ENCODE measurements around the gene LYRM1.

LYRM1 gene

GRCh38 chr16:20883554-20884239 lies 16.9 kb upstream of the LYRM1 start:
- H3K4me1 ChIP-seq (ENCODE audit: control insufficient read depth in 1 of 2, insufficient read depth in 2 of 2, low read length in 2 of 2), result peaks cover 2 to 3% of the 10 kb centered on the region in 2 experiments
- H3K23ac ChIP-seq (ENCODE audit: low read length), result no peak overlapping the region
- H2BK5ac ChIP-seq (ENCODE audit: low read depth, low read length, poor library complexity), result no peak overlapping the region
- no peak overlapping the region for H4K8ac ChIP-seq (ENCODE audit: low read depth, low read length)
- H3K9ac ChIP-seq (ENCODE audit: low read length), result no peak overlapping the region
- no peaks in the 10 kb centered on the region for H3K9me3 ChIP-seq (ENCODE audit: insufficient read depth, low read depth, low read length)
- no peak overlapping the region for H3K27ac ChIP-seq (ENCODE audit: low read depth, low read length)
- no peak overlapping the region for H3K4me3 ChIP-seq (ENCODE audit: low read depth, low read length)
- no peak overlapping the region for H2AK5ac ChIP-seq (ENCODE audit: low read length)
- H4K91ac ChIP-seq (ENCODE audit: low read depth, low read length), result no peak overlapping the region
- no peak overlapping the region for H2AFZ ChIP-seq (ENCODE audit: insufficient read depth, low read length, poor library complexity)
- H2BK120ac ChIP-seq (ENCODE audit: insufficient read depth, low read length, poor library complexity), result no peak overlapping the region
- H3K36me3 ChIP-seq (ENCODE audit: control insufficient read depth in 1 of 2, insufficient read depth in 2 of 2, low read length in 2 of 2), result peaks cover 0 to 3% of the 10 kb centered on the region in 2 experiments
- DNase-seq, result peak in 1 of 2 donors; percentile 37
- no peak overlapping the region for H3K14ac ChIP-seq (ENCODE audit: low read length)
- no CpG with 5 or more reads among the region's 5 CpGs for WGBS (ENCODE audit: extremely low coverage, insufficient coverage, insufficient read length)
- no peaks in the 10 kb centered on the region for H3K27me3 ChIP-seq (ENCODE audit: insufficient read depth, low read length)
- no peak overlapping the region for H3K18ac ChIP-seq (ENCODE audit: low read length)
- H2BK12ac ChIP-seq (ENCODE audit: low read length), result no peak overlapping the region
- no peak overlapping the region for H3K4ac ChIP-seq (ENCODE audit: low read depth, low read length)
- H3K79me1 ChIP-seq (ENCODE audit: low read length), result no peaks in the 10 kb centered on the region
- no peaks in the 10 kb centered on the region for H3K79me2 ChIP-seq (ENCODE audit: control insufficient read depth, insufficient read depth, low read length, poor library complexity)
- H3K4me2 ChIP-seq (ENCODE audit: low read length), result no peak overlapping the region
- H4K12ac ChIP-seq (ENCODE audit: low read depth, low read length), result no peak overlapping the region

GRCh38 chr16:20884240-20884556 lies 16.4 kb upstream of the LYRM1 start:
- Histone ChIP-seq H2BK12ac (ENCODE audit: low read length) (no peak overlapping the region), H3K4ac (ENCODE audit: low read depth, low read length) (no peak overlapping the region), H3K27me3 (ENCODE audit: insufficient read depth, low read length) (no peaks in the 10 kb centered on the region), H3K79me1 (ENCODE audit: low read length) (no peaks in the 10 kb centered on the region), H3K4me1 (ENCODE audit: control insufficient read depth in 1 of 2, insufficient read depth in 2 of 2, low read length in 2 of 2) (peaks cover under 1 to 2% of the 10 kb centered on the region in 2 experiments), H3K23ac (ENCODE audit: low read length) (no peak overlapping the region), H3K14ac (ENCODE audit: low read length) (no peak overlapping the region), H2AK5ac (ENCODE audit: low read length) (no peak overlapping the region), H3K36me3 (ENCODE audit: control insufficient read depth in 1 of 2, insufficient read depth in 2 of 2, low read length in 2 of 2) (peaks cover 0 to 3% of the 10 kb centered on the region in 2 experiments), H3K18ac (ENCODE audit: low read length) (no peak overlapping the region), H3K4me2 (ENCODE audit: low read length) (no peak overlapping the region), H3K79me2 (ENCODE audit: control insufficient read depth, insufficient read depth, low read length, poor library complexity) (no peaks in the 10 kb centered on the region), H2AFZ (ENCODE audit: insufficient read depth, low read length, poor library complexity) (no peak overlapping the region), H2BK5ac (ENCODE audit: low read depth, low read length, poor library complexity) (no peak overlapping the region), H3K4me3 (ENCODE audit: low read depth, low read length) (no peak overlapping the region), H4K12ac (ENCODE audit: low read depth, low read length) (no peak overlapping the region), H3K27ac (ENCODE audit: low read depth, low read length) (no peak overlapping the region), H2BK120ac (ENCODE audit: insufficient read depth, low read length, poor library complexity) (no peak overlapping the region), H4K91ac (ENCODE audit: low read depth, low read length) (no peak overlapping the region), H3K9ac (ENCODE audit: low read length) (no peak overlapping the region), H3K9me3 (ENCODE audit: insufficient read depth, low read depth, low read length) (no peaks in the 10 kb centered on the region), H4K8ac (ENCODE audit: low read depth, low read length) (no peak overlapping the region)
- DNase-seq, result no peak
- no CpG with 5 or more reads among the region's 1 CpG for WGBS (ENCODE audit: extremely low coverage, insufficient coverage, insufficient read length)

- H3K4ac ChIP-seq (ENCODE audit: low read depth, low read length), result no peak overlapping the region
- H3K27ac ChIP-seq (ENCODE audit: low read depth, low read length), result no peak overlapping the region
- no peak overlapping the region for H3K23ac ChIP-seq (ENCODE audit: low read length)
- no peak overlapping the region for H2AK5ac ChIP-seq (ENCODE audit: low read length)
- no peak overlapping the region for H4K8ac ChIP-seq (ENCODE audit: low read depth, low read length)
- H3K14ac ChIP-seq (ENCODE audit: low read length), result no peak overlapping the region
- H3K36me3 ChIP-seq (ENCODE audit: control insufficient read depth in 1 of 2, insufficient read depth in 2 of 2, low read length in 2 of 2), result peaks cover 2 to 4% of the 10 kb centered on the region in 2 experiments
- DNase-seq, result no peak
- H3K4me1 ChIP-seq (ENCODE audit: control insufficient read depth in 1 of 2, insufficient read depth in 2 of 2, low read length in 2 of 2), result peaks cover 5% of the 10 kb centered on the region in 2 experiments
- H4K12ac ChIP-seq (ENCODE audit: low read depth, low read length), result no peak overlapping the region
- no peaks in the 10 kb centered on the region for H3K79me2 ChIP-seq (ENCODE audit: control insufficient read depth, insufficient read depth, low read length, poor library complexity)
- no CpG with 5 or more reads among the region's 1 CpG for WGBS (ENCODE audit: extremely low coverage, insufficient coverage, insufficient read length)
- no peak overlapping the region for H3K9ac ChIP-seq (ENCODE audit: low read length)
- H3K27me3 ChIP-seq (ENCODE audit: insufficient read depth, low read length), result no peaks in the 10 kb centered on the region
- H3K79me1 ChIP-seq (ENCODE audit: low read length), result no peaks in the 10 kb centered on the region
- no peak overlapping the region for H2AFZ ChIP-seq (ENCODE audit: insufficient read depth, low read length, poor library complexity)
- no peaks in the 10 kb centered on the region for H3K9me3 ChIP-seq (ENCODE audit: insufficient read depth, low read depth, low read length)
- H2BK5ac ChIP-seq (ENCODE audit: low read depth, low read length, poor library complexity), result no peak overlapping the region
- no peak overlapping the region for H3K18ac ChIP-seq (ENCODE audit: low read length)
- no peak overlapping the region for H3K4me2 ChIP-seq (ENCODE audit: low read length)
- no peak overlapping the region for H4K91ac ChIP-seq (ENCODE audit: low read depth, low read length)
- no peak overlapping the region for H2BK120ac ChIP-seq (ENCODE audit: insufficient read depth, low read length, poor library complexity)
- no peak overlapping the region for H3K4me3 ChIP-seq (ENCODE audit: low read depth, low read length)
- H2BK12ac ChIP-seq (ENCODE audit: low read length), result no peak overlapping the region
Observed at GRCh38 chr16:20886320-20886719, 14.3 kb upstream of the LYRM1 start.

GRCh38 chr16:20887207-20887606 lies 13.4 kb upstream of the LYRM1 start:
- H3K14ac ChIP-seq (ENCODE audit: low read length), result no peak overlapping the region
- H2AFZ ChIP-seq (ENCODE audit: insufficient read depth, low read length, poor library complexity), result no peak overlapping the region
- no peak overlapping the region for H3K4me2 ChIP-seq (ENCODE audit: low read length)

More at GRCh38 chr16:20887207-20887606, 13.4 kb upstream of the LYRM1 start:
- H3K27ac ChIP-seq (ENCODE audit: low read depth, low read length), result no peak overlapping the region
- H2BK5ac ChIP-seq (ENCODE audit: low read depth, low read length, poor library complexity), result no peak overlapping the region
- peaks cover 5% of the 10 kb centered on the region in 2 experiments for H3K4me1 ChIP-seq (ENCODE audit: control insufficient read depth in 1 of 2, insufficient read depth in 2 of 2, low read length in 2 of 2)
- H3K27me3 ChIP-seq (ENCODE audit: insufficient read depth, low read length), result no peaks in the 10 kb centered on the region
- no peak overlapping the region for H3K18ac ChIP-seq (ENCODE audit: low read length)
- DNase-seq, result no peak
- H4K8ac ChIP-seq (ENCODE audit: low read depth, low read length), result no peak overlapping the region
- no CpG with 5 or more reads among the region's 1 CpG for WGBS (ENCODE audit: extremely low coverage, insufficient coverage, insufficient read length)
- H3K79me1 ChIP-seq (ENCODE audit: low read length), result no peaks in the 10 kb centered on the region
- no peak overlapping the region for H3K4me3 ChIP-seq (ENCODE audit: low read depth, low read length)
- no peak overlapping the region for H2BK12ac ChIP-seq (ENCODE audit: low read length)
- no peak overlapping the region for H2BK120ac ChIP-seq (ENCODE audit: insufficient read depth, low read length, poor library complexity)
- no peak overlapping the region for H4K91ac ChIP-seq (ENCODE audit: low read depth, low read length)
- H3K79me2 ChIP-seq (ENCODE audit: control insufficient read depth, insufficient read depth, low read length, poor library complexity), result peaks cover 3% of the 10 kb centered on the region
- H3K9me3 ChIP-seq (ENCODE audit: insufficient read depth, low read depth, low read length), result no peaks in the 10 kb centered on the region
- H3K23ac ChIP-seq (ENCODE audit: low read length), result no peak overlapping the region
- no peak overlapping the region for H4K12ac ChIP-seq (ENCODE audit: low read depth, low read length)
- no peak overlapping the region for H3K9ac ChIP-seq (ENCODE audit: low read length)
- no peak overlapping the region for H3K4ac ChIP-seq (ENCODE audit: low read depth, low read length)
- no peak overlapping the region for H2AK5ac ChIP-seq (ENCODE audit: low read length)
- peaks cover 6 to 8% of the 10 kb centered on the region in 2 experiments for H3K36me3 ChIP-seq (ENCODE audit: control insufficient read depth in 1 of 2, insufficient read depth in 2 of 2, low read length in 2 of 2)
